Measurements from ENCODE around the gene MKRN2. TPM values are rescaled to one million over a fixed set of nuclear protein-coding genes. Genes with fewer than 3 reads are reported as not detected.

The MKRN2 gene
- total and polyA plus RNA-seq, 2 of the 8 experiments (the other 6 are each of a cell fraction or from before 2014, with no cell fraction given): 15.3 to 17.6 TPM

DNA sequence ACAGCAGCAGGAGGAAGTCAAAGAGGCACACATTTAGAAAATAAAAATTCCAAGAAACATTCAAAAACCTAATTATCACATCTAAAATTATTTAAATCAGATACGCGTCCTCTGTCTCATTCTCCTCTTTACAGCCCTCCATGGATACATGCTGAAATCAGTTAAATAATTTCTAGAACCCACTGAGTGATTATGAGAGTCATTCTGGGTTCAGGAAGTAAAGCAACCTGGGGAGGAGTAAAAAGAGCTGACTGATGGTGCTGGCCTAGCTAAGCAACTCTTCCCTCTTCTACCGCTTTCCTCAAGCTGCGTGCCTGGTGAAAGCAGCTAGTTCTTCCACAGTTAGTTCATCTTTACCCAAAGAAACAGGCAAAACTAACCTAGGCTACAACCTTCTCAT lies 58.4 kb downstream of the MKRN2 start:
- H3K27ac ChIP-seq (ENCODE audit: low read depth, low read length): no peak overlapping the region
- POLR2A ChIA-PET (ENCODE audit: partially characterized antibody): interaction anchor here (1.1 kb wide), 1 partner anchor 23 kb away, joined by 3 read pairs; no protein-coding TSS in a partner anchor
- H3K4me1 ChIP-seq (replicated peaks in 1 of 4; ENCODE audit: control insufficient read depth in 3 of 4, insufficient read depth in 4 of 4, low read length in 3 of 4): peaks cover 0 to 7% (median 2%) of the 10 kb centered on the region in 4 experiments; a peak in 3 of 7 replicates
- no peak overlapping the region for H2AK5ac ChIP-seq (ENCODE audit: low read depth, low read length)
- FAIRE-seq (no peak), DNase-seq (ENCODE audit: low read depth in 1 of 2, low spot score in 2 of 2) (no peak)
- no peak overlapping the region for H2BK12ac ChIP-seq (ENCODE audit: low read depth, low read length)
- no peak overlapping the region for H4K8ac ChIP-seq (ENCODE audit: extremely low read depth, insufficient read depth, low read length)
- H3K27me3 ChIP-seq (replicated peaks in 1 of 4; ENCODE audit: control insufficient read depth in 3 of 4, extremely low read depth in 1 of 4, insufficient read depth in 3 of 4, low read length in 3 of 4): no peaks in the 10 kb centered on the region
- no peak overlapping the region for H2BK20ac ChIP-seq (ENCODE audit: low read length)
- H3K79me2 ChIP-seq (ENCODE audit: control insufficient read depth in 1 of 2, insufficient read depth in 2 of 2, low read length in 2 of 2): peaks cover 0 to 49% of the 10 kb centered on the region in 2 experiments; a peak in 2 of 4 replicates
- H3K9me3 ChIP-seq (ENCODE audit: insufficient read depth in 2 of 2, low read depth in 1 of 2, low read length in 1 of 2): no peaks in the 10 kb centered on the region
- no peak overlapping the region for H3K9ac ChIP-seq (replicated peaks in 1 of 4; ENCODE audit: extremely low read depth in 1 of 4, low read depth in 3 of 4, low read length in 3 of 4)
- no peak overlapping the region for H3K4me2 ChIP-seq (ENCODE audit: insufficient read depth in 1 of 2, low read depth in 2 of 2, low read length in 2 of 2)
- H2AFZ ChIP-seq (ENCODE audit: low read length): no peak overlapping the region
- CTCF ChIA-PET (ENCODE audit: partially characterized antibody): interaction anchor here (0.6 to 1.3 kb wide), 6 partner anchors 9 to 229 kb away, joined by 3 to 4 read pairs (median 3); no protein-coding TSS in a partner anchor
- WGBS, 2 experiments (ENCODE audit: extremely low coverage in 1 of 2, insufficient coverage in 1 of 2, insufficient read length in 1 of 2, insufficient replicate concordance in 2 of 2, low coverage in 1 of 2, low lambda C conversion rate in 2 of 2, missing lambda C conversion rate in 1 of 2): 99 to 100% methylated on average over 2 to 4 of the region's 4 CpGs
- H3K4ac ChIP-seq (replicated peaks; ENCODE audit: insufficient read length, low read depth, low read length): no peak overlapping the region
- no peak overlapping the region for H2BK5ac ChIP-seq (ENCODE audit: low read depth, low read length)
- H2BK15ac ChIP-seq (ENCODE audit: low read length): no peak overlapping the region
- H4K91ac ChIP-seq (replicated peaks; ENCODE audit: insufficient read length, low read length): no peak overlapping the region
- H3K14ac ChIP-seq (ENCODE audit: insufficient read length): no peak overlapping the region
- H3K56ac ChIP-seq (replicated peaks; ENCODE audit: insufficient read length, low read depth, low read length): no peak overlapping the region
- no peak overlapping the region for H3K23ac ChIP-seq (ENCODE audit: insufficient read length)
- no peaks in the 10 kb centered on the region for H3K23me2 ChIP-seq (ENCODE audit: low read depth, low read length)
- no peak overlapping the region for H3K4me3 ChIP-seq (ENCODE audit: extremely low read depth in 1 of 4, insufficient read depth in 2 of 4, low read depth in 3 of 4, low read length in 4 of 4)
- peaks cover 6 to 36% (median 13%) of the 10 kb centered on the region in 4 experiments for H3K36me3 ChIP-seq (ENCODE audit: control insufficient read depth in 2 of 4, insufficient read depth in 4 of 4, low read length in 3 of 4)
- H4K20me1 ChIP-seq (replicated peaks in 1 of 2; ENCODE audit: control insufficient read depth in 1 of 2, insufficient read depth in 2 of 2, low read length in 2 of 2): peaks cover 3 to 6% of the 10 kb centered on the region in 2 experiments
- no peaks in the 10 kb centered on the region; the same call in 1 of the 2 replicates for H3K79me1 ChIP-seq (ENCODE audit: low read depth, low read length)
- H4K5ac ChIP-seq (ENCODE audit: insufficient read length, low read depth, low read length): no peak overlapping the region
- no peak overlapping the region for H3K18ac ChIP-seq (ENCODE audit: extremely low read depth, low read length)
- no peak overlapping the region for H2BK120ac ChIP-seq (replicated peaks; ENCODE audit: low read depth, low read length)
- TF ChIP-seq CBX8 (IDR thresholded peaks at IDR 0.05; ENCODE audit: borderline replicate concordance, low read depth, low read length): no peak
